ENCODE results near the gene SYNM.

SYNM gene

DNA sequence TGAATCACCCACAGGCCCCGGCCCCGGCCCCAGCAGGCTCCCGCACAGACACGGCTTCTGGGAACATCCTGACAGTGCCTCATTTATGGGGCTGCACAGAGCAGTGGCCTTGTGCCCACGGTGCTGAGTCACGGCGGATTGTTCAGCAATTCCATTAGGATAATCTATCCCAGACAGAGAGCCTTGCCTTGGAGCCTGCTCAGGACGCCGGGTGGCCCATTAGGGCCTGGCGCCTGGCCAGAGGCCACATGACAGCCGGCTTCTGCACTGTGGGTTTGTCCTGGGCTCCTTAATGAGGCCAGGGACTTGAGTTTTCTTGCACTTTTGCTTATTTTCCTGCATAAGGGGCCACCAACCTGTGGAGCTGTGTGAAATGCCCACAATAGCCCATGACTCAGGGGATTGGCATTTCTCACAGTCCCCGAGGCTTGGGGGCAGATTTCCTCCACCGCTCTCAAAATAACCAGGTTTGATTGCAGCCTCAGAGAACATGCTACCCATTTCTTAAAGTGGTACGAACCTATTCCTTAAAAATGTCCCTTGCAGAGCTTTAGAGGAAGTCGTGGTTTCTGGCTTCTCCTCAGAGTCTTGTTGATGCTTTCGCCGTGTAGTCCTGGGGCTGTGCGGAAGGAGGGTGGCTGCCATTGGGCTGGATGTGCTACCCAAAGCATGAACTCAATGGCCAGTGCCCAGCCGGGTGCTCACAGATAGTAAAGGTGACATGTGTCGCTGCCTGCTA lies 19.0 kb downstream of the SYNM start:
- DNase-seq, result peak; percentile 25 to 54

GRCh38 chr15:99124641-99125040 lies 19.8 kb downstream of the SYNM start:
- DNase-seq, result no peak

GRCh38 chr15:99125061-99125891 lies 20.4 kb downstream of the SYNM start:
- no peak for DNase-seq

DNA sequence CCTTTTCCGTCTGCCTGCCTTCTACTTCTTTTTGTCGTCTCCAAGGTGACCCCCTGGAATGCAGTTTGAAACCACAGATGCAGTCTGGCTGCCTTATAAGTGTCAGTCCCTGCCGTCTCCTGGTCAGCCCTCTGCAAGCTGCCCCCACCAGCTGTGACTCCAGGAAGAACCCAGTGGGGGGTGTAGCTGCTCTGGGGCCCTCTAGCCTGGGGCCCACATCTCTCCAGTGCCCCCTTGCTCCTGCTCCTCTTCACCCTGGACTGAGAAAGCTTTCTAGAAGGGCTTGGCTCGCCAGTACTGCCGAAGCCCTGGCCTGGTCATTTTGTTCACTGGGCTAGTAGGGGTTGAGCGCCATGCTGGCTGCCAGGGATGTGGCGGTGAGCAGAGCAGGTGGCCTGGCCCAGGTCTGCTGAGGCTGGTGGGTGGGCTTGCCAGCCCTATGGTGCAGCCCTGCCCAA lies 21.3 kb downstream of the SYNM start:
- no peak for DNase-seq

GRCh38 chr15:99126930-99127329 lies 22.1 kb downstream of the SYNM start:
- no peak for DNase-seq

DNA sequence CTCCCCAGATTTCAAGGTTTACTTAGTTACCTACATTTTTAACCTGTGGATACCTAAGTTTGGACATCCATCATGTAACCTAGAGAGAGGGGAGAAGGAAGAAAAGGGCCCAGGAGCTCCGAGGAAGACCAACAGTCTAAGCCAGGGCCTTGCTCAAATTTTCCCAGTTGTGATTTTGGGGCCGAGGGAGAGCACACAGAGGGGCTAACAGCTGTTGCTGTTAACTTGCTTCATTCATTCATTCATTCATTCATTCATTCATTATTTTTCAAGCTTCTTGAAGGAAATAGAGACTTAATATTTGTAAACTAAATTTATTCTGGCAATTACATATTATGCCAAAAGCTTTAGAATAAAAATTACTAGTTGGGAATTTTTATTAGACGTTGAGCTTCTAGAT lies 22.9 kb downstream of the SYNM start:
- no peak for DNase-seq

- DNase-seq, result no peak
These were observed 23.5 kb downstream of the SYNM start for GRCh38 chr15:99128411-99128810.

DNA sequence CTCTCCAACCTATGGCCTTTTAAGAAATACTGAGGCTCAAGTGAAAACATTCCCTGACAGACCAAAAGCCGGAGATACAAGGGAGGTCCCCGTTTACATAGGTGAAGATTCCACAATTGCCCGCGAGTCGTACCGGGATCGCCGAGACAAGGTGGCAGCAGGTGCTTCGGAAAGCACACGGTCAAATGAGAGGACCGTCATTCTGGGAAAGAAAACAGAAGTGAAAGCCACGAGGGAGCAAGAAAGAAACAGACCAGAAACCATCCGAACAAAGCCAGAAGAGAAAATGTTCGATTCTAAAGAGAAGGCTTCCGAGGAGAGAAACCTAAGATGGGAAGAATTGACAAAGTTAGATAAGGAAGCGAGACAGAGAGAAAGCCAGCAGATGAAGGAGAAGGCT lies 24.8 kb downstream of the SYNM start:
- DNase-seq, result no peak

DNA sequence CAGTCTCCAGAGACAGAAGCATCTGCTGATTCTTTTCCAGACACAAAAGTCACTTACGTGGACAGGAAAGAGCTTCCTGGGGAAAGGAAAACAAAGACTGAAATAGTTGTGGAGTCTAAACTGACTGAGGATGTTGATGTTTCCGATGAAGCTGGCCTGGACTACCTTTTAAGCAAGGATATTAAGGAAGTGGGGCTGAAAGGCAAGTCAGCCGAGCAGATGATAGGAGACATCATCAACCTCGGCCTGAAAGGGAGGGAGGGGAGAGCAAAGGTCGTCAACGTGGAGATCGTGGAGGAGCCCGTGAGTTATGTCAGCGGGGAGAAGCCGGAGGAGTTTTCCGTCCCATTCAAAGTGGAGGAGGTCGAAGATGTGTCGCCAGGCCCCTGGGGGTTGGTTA lies 25.4 kb downstream of the SYNM start:
- no peak for DNase-seq

DNA sequence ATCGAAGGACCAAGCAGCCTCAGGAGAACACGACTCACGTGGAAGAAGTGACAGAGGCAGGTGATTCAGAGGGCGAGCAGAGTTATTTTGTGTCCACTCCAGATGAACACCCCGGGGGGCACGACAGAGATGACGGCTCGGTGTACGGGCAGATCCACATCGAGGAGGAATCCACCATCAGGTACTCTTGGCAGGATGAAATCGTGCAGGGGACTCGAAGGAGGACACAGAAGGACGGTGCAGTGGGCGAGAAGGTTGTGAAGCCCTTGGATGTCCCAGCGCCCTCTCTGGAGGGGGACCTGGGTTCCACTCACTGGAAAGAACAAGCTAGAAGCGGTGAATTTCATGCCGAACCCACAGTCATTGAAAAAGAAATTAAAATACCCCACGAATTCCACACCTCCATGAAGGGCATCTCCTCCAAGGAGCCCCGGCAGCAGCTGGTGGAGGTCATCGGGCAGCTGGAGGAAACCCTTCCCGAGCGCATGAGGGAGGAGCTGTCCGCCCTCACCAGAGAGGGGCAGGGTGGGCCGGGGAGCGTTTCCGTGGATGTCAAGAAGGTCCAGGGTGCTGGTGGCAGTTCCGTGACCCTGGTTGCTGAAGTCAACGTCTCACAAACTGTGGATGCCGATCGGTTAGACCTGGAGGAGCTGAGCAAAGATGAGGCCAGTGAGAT lies 26.0 kb downstream of the SYNM start:
- no peak for DNase-seq

DNA sequence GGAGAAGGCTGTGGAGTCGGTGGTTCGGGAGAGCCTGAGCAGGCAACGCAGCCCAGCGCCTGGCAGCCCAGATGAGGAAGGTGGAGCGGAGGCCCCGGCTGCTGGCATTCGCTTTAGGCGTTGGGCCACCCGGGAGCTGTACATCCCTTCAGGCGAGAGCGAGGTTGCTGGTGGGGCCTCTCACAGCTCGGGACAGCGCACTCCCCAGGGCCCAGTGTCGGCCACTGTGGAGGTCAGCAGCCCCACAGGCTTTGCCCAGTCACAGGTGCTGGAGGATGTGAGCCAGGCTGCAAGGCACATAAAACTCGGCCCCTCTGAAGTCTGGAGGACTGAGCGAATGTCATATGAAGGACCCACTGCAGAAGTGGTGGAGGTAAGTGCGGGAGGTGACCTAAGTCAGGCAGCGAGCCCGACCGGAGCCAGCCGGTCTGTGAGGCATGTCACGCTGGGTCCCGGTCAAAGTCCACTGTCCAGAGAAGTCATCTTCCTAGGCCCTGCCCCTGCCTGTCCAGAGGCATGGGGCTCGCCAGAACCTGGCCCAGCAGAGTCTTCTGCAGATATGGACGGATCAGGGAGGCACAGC lies 26.7 kb downstream of the SYNM start:
- no peak for DNase-seq

- no peak for DNase-seq
These were observed 27.2 kb downstream of the SYNM start for GRCh38 chr15:99132122-99132521.

DNA sequence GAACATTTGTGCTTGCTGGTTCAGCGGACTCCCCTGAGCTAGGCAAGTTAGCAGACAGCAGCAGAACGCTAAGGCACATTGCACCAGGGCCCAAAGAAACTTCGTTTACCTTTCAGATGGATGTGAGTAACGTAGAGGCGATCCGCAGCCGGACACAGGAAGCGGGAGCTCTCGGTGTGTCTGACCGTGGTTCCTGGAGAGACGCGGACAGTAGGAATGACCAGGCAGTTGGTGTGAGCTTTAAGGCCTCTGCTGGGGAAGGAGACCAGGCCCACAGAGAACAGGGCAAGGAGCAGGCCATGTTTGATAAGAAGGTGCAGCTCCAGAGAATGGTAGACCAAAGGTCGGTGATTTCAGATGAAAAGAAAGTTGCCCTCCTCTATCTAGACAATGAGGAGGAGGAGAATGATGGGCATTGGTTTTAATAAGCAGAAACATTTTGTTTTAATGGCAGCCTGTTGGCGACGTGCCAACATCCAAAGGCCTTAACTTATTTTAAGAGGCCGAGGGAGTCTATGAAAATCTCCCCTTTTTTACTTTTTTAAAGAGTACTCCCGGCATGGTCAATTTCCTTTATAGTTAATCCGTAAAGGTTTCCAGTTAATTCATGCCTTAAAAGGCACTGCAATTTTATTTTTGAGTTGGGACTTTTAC lies 27.9 kb downstream of the SYNM start:
- DNase-seq, result no peak

GRCh38 chr15:99134317-99134821 lies 29.5 kb downstream of the SYNM start:
- DNase-seq, result no peak

DNA sequence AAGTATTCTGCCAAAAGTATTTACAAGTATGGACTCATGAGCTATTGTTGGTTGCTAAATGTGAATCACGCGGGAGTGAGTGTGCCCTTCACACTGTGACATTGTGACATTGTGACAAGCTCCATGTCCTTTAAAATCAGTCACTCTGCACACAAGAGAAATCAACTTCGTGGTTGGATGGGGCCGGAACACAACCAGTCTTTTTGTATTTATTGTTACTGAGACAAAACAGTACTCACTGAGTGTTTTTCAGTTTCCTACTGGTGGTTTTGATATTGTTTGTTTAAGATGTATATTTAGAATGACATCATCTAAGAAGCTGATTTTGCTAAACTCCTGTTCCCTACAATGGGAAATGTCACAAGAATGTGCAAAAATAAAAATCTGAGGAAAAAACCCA lies 30.3 kb downstream of the SYNM start:
- DNase-seq, result no peak

DNA sequence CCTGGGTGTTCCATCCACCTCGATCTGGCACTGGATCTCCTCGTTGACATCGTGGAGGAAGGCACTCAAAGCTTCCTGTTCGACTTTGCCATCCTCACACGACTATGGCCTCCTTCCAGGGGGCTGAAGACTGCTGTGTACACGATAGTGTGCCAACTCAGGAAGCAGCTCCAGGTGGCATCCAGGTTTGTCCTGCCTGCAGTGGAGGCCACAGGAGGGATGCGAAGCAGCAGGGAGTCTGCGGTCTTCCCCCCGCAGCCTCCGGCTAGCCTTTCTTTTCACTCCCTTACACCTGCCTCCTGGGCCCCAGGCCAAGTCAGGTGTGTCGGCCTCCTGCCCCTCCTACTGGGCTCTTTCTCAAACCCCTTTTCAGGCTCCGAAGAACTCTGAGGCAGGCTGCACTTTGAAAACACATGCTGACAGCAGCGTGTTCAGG lies 32.2 kb downstream of the SYNM start:
- DNase-seq, result peak; percentile 51 to 63

- no peak for DNase-seq
These were observed 33.0 kb downstream of the SYNM start for GRCh38 chr15:99137877-99138276.

DNA sequence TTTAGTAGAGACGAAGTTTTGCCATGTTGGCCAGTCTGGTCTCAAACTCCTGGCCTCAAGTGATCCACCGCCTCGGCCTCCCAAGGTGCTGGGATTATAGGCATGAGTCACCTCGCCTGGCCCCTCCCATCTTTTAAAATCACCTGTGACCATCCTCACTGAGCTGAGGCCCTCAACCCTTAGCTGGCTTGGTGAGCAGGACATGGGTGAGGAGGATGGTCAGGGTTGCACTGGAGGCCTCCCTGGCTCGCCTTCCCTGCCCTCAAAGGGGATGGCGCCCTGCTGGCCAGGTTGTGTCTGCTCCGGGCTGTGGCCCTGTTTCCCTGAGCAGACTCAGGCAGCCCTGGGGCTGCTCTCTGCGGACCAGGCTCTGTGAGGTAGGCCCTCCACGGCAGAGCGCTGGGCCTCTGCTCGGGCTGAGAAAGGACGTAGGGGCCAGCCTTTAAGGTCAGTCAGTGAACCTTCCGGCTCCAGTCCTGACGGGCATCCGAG lies 33.7 kb downstream of the SYNM start:
- DNase-seq, result no peak

DNA sequence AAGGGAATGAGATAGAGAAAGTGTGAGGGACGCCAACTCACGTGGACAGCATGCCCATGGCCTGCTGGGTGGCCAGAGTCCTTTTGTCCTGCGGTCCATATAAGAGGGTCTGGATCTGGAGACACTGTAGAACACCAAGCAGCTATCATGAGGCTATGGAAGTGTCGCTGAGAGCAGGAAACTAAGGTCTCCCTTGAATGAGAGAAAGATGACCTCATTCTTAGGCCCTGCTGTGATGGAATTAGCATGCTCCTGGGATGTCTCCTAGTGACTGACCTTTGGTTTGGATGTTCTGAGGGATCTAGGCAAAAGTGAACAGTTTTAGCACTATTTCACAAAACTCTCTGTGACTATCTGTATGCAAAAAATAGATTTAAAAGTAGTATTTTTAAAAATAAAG lies 34.4 kb downstream of the SYNM start:
- no peak for DNase-seq

- DNase-seq, result no peak
These were observed 35.7 kb downstream of the SYNM start for GRCh38 chr15:99140590-99140989.

DNA sequence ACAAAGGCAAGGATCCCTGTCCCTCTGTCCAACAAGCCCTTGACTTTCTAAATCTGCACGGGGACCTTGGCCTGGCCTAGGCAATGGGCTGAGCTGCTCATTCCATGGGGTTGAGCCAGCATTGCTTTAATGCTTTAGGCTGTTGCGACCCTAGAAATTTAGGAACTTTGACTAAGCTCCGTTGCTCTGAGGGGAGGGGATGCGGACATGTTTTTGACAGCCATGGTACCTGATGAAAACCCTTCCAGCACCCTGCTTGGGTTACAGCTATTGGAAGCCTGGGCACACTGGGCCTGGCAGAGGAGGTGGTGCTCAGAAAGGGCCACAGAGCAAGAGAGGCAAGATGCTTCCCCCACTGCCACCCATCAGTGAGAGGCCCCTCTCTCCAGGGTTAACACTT lies 37.1 kb downstream of the SYNM start:
- no peak for DNase-seq

GRCh38 chr15:99142562-99142961 lies 37.7 kb downstream of the SYNM start:
- DNase-seq, result no peak

All from NCI-H187 (cell line).